GM18519 (cell line): Measurements from ENCODE around the gene TRIM63.

Experiments
- ATAC-seq: cut with Tn5 transposase; IDR thresholded peaks from one replicate; pipeline ENCODE4 v1.9.1; 2021; ENCODE audit warnings: mild to moderate bottlenecking, moderate library complexity; ENCODE audit not compliant: unreplicated experiment, low FRiP score

Gene TRIM63

DNA sequence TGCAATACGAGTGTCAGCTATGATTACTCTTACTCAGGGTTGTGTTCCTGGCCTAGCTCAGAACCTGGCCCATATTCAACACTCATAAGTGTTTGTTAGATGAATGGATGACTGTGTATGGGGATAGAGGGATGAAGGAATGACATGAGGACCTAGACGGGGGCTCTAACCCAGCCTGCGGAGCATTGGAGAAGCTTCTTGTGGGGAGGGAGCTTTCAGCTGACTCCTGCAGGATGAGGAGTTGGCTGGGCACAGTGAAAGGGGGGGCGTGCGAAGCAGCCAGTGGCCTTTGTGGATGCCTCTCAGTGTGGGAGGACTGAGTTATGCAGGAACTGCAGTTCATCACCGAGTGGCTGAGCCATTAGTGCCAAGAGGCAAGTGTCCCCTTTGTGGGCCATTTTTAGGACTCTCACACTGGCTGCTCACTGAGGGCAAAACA is 47.1 kb downstream of the TRIM63 start:
- ATAC-seq, result no peak

GRCh38 chr1:26019641-26020315 is 47.7 kb downstream of the TRIM63 start:
- no peak for ATAC-seq

GRCh38 chr1:26017606-26018005 is 49.8 kb downstream of the TRIM63 start:
- ATAC-seq, result no peak

DNA sequence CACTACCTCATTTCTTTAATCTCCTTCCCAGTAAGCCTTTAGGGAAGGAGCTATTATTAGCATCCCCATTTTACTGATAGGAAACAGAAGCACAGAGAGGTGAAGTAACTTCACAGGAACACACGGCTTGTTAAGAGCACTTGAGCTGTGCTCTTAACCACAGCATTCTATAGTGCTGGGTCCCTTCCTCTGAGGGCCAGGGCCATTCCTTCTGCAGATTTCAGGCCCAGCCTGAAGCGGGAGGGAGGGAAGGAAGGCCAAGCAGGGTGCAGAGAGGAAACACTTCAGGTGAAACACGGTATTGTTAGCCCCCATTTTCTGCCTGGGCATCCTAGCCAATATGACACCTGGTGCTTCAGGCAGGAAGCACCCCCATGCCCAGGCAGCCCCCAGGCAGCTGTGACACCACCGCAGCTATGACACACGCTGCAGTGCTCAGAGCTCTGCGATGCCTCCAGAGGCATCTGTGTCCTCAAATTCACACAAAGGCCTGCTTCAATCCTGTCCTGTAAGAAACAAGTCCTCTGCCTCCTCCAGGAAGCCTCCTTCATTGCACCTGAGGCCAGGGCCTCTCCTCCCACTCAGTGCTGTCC is 50.4 kb downstream of the TRIM63 start:
- ATAC-seq, result no peak

GRCh38 chr1:26016258-26016952 is 51.0 kb downstream of the TRIM63 start:
- no peak for ATAC-seq

DNA sequence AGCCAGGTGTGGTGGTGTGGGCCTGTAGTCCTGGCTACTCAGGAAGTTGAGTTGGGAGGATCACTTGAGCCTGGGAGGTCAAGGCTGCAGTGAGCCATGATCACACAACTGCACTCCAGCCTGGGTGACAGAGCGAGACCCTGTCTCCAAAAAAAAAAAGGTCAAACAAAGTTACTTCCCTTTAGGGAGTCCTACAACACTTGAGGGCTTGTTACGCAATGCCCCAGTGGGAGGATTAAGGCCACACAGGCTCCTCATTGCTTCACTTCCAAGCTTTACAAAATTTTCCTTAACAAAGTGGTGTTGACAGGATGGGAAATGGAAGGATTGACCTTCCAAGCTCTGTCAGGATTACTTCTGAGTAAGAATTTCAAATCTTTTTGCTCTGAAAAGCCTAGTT is 52.1 kb downstream of the TRIM63 start:
- ATAC-seq, result no peak

DNA sequence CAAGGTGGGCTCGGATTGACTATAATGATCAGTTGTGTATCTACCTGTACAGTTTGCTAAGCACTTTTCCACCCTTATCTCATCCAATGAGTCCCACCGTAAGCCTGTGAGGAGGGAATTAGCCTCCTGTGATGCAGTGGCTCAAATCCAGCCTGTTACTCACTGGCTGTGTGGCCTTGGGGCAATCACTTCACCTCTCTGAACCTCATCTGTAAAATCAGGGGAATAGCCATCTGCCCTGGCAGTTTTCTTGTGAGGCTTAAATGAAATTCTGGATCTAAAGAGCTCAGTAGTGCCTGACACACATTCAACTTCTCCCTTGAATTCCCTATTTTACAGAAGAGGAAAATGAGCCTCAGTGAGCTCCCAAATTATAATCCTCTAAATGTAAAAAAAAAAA is 53.3 kb downstream of the TRIM63 start:
- ATAC-seq, result no peak

DNA sequence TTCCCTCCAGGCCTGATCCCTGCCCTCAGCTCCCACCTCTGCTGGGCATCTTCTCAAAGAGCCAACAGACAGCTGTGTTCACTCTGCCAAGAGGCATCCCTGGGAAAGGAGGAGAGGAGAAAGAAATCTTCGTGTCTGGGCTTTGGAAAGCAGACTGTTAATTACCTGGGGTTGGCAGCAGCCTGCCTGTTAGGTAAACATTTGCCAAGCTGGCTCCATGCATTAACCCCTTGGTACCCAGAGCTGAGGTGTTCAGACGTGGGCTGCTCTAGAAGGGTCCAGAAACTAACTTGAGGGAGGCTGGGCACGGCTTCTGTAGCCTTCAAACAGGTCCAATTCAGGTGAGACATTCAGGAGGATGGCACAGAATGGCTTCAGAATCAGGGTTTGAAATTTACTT is 54.6 kb downstream of the TRIM63 start:
- no peak for ATAC-seq

DNA sequence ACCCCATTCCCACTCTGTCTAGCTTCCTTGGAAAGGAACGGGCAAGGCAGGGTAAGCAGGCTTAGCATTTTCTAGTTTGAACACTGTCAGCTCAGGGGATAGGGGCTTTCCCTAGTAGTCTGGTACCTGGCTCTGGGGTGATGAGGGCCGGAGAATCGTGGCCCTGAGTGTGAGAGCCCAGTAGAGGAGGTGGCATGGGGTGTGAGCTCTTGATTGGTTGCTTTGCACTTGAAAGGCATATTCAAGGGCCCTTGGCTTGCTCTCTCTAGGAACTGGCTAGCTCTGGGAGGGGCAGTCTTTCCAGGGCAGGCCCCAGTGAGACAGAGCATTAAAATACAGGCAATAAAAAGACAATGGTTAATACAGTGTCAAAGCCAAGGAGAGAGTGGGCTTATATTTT is 56.6 kb downstream of the TRIM63 start:
- no peak for ATAC-seq

DNA sequence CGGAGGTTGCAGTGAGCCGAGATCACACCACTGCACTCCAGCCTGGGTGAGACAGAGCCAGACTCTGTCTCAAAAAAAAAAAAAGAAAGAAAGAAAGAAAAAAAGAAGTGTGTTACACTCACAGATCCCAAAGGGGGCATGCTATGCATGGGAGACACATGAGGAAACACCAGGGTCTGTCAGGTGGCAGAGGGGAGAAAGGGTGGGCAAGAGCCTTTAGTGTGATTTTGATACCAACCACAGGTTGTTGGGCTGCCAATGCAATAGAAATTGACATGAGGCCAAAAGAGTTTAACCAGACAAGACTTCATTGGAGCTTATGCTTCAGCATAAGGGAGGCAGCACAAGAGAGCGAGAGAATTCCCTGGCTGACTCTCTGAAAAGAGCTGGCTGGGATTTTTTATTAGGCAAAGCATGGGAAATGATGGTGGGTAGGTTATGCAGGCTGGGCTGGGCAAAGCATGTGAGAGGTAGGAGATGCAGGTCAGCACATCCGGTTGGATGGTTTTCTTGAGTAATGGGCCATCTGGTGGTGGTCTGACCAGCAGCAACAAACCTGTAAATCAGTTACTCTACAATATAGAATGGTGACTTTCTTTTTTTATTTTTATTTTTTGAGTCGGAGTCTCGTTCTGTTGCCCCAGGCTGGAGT is 57.5 kb downstream of the TRIM63 start:
- ATAC-seq, result no peak

- no peak for ATAC-seq
Observed at GRCh38 chr1:26006710-26007109, 60.7 kb downstream of the TRIM63 start.

DNA sequence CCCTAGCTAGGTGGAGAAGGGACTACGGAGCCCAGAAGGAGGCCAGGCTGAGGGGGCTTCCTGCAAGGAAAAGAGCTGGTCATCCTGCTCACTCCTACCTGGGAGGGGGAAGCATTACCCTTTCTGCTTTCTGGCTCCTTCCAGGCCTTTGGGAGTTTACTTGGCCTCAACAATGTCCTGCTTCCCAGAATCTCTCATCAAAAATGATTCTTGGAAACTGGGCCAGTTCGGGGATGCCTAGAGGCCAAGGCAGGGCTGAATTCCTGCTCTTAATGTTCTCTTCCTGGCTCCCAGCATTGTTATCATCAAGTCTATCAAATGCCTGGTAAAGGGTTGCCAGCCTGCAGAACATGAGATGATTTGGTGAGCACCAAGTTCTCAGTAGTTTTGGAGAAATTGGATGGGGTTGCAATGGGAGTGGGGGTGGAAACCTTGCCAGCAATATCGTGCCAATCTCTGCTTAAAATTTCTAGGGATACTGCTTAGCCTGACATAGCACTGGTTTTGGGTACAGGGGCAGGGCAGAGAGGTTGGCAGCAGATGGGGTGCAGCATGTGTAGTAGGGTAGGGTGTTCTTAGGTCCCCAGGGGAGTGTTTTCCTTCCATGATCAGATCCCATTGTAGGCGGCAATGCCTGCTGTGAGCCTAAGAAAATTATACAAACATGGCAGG is 61.9 kb downstream of the TRIM63 start:
- no peak for ATAC-seq

DNA sequence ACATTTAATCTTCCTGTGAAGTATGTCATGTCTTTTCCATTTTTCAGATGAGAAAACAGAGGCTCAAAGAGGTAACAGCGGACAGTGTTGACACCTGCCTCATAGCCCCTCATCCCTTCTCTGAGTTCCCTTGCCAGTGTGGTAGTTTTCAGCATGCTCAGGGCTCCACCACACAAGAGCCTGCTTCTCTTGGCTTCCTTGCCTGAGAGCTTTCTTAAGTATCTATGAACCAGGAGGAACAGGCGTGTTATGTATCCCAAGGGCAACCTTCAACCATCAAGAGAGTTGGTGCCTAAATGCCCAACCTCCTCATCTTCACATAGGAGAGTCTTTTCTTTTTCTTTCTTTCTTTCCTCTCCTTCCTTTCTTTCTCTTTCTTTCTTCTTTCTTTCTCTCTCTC is 63.7 kb downstream of the TRIM63 start:
- ATAC-seq, result no peak

DNA sequence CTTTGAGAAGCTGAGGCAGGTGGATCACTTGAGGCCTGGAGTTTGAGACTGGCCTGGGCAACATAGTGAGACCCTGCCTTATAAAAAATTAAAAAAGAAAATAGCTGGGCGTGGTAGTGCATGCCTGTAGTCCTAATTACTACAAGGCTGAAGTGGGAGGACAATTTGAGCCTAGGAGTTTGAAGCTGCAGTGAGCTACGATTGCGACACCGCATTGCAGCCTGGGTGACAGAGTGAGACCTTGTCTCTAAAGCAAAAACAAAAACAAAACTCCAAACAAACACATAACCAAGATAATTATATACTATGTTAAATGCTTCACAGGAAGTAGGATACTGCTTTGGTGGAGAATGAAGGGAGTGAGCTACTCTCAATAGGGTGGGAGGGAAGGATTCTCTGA is 64.2 kb downstream of the TRIM63 start:
- no peak for ATAC-seq
